ENCODE measurements around the gene CYSRT1. TPM values are rescaled to one million over a fixed set of nuclear protein-coding genes. Genes with fewer than 3 reads are reported as not detected.

The CYSRT1 gene
- total RNA-seq, 1 donor from 2014 or later = not detected

- Mint-ChIP-seq H3K4me3 (no peak overlapping the region), H3K4me1 (peaks cover 5% of the 10 kb centered on the region), H3K9me3 (peaks cover 3% of the 10 kb centered on the region), H3K27ac (no peak overlapping the region), H3K27me3 (ENCODE audit: insufficient read depth, low read depth) (no peaks in the 10 kb centered on the region), H3K36me3 (peaks cover 13% of the 10 kb centered on the region)
- Histone ChIP-seq H3K27me3 (no peaks in the 10 kb centered on the region), H4K20me1 (ENCODE audit: low read depth) (no peaks in the 10 kb centered on the region), H3K4me1 (no peaks in the 10 kb centered on the region), H3K4me2 (no peak overlapping the region), H3K9ac (no peak overlapping the region), H3K4me3 (no peak overlapping the region), H3K27ac (no peak overlapping the region), H3K36me3 (no peaks in the 10 kb centered on the region), H3K9me3 (ENCODE audit: low read depth) (no peaks in the 10 kb centered on the region), H3K79me2 (ENCODE audit: low read depth) (no peaks in the 10 kb centered on the region), H2AFZ (replicated peaks) (no peak overlapping the region), H3F3A (ENCODE audit: low read depth) (peaks cover 9% of the 10 kb centered on the region)
- no peak for DNase-seq (ENCODE audit: low spot score)
- TF ChIP-seq CTCF (IDR thresholded peaks at IDR 0.05) (no peak), EZH2 (IDR thresholded peaks at IDR 0.05) (no peak), EZH2phosphoT487 (IDR thresholded peaks at IDR 0.05) (no peak)
Observed at GRCh38 chr9:137266162-137266527, 41.2 kb downstream of the CYSRT1 start.

- H3K27me3 Mint-ChIP-seq (ENCODE audit: insufficient read depth, low read depth) = no peaks in the 10 kb centered on the region
- Histone ChIP-seq H3K79me2 (ENCODE audit: low read depth) (no peaks in the 10 kb centered on the region), H3K9ac (no peak overlapping the region), H3K4me1 (no peaks in the 10 kb centered on the region), H3K4me3 (no peak overlapping the region), H3K27ac (no peak overlapping the region), H3K36me3 (no peaks in the 10 kb centered on the region), H3K9me3 (ENCODE audit: low read depth) (no peaks in the 10 kb centered on the region), H4K20me1 (ENCODE audit: low read depth) (no peaks in the 10 kb centered on the region), H2AFZ (replicated peaks) (no peak overlapping the region), H3K27me3 (no peaks in the 10 kb centered on the region), H3K4me2 (no peak overlapping the region), H3F3A (ENCODE audit: low read depth) (peaks cover 3% of the 10 kb centered on the region)
- no peaks in the 10 kb centered on the region for H3K9me3 Mint-ChIP-seq
- no peak overlapping the region for H3K4me3 Mint-ChIP-seq
- DNase-seq (ENCODE audit: low spot score) = no peak
- H3K27ac Mint-ChIP-seq = no peak overlapping the region
- peaks cover under 1% of the 10 kb centered on the region for H3K4me1 Mint-ChIP-seq
- H3K36me3 Mint-ChIP-seq = peaks cover 9% of the 10 kb centered on the region
- TF ChIP-seq EZH2phosphoT487 (IDR thresholded peaks at IDR 0.05) = no peak
- TF ChIP-seq CTCF (IDR thresholded peaks at IDR 0.05) = no peak
- TF ChIP-seq EZH2 (IDR thresholded peaks at IDR 0.05) = no peak
Observed at GRCh38 chr9:137266585-137267453, 41.8 kb downstream of the CYSRT1 start.

- Mint-ChIP-seq H3K4me3 (no peak overlapping the region), H3K4me1 (no peaks in the 10 kb centered on the region), H3K27ac (no peak overlapping the region), H3K27me3 (ENCODE audit: insufficient read depth, low read depth) (no peaks in the 10 kb centered on the region), H3K9me3 (no peaks in the 10 kb centered on the region), H3K36me3 (peaks cover 8% of the 10 kb centered on the region)
- H2AFZ ChIP-seq (replicated peaks) = no peak overlapping the region
- no peak for TF ChIP-seq CTCF (IDR thresholded peaks at IDR 0.05)
- TF ChIP-seq EZH2phosphoT487 (IDR thresholded peaks at IDR 0.05) = no peak
- TF ChIP-seq EZH2 (IDR thresholded peaks at IDR 0.05) = no peak
- DNase-seq (ENCODE audit: low spot score) = no peak
- H3K36me3 ChIP-seq = no peaks in the 10 kb centered on the region
- no peak overlapping the region for H3K4me2 ChIP-seq
- H3K4me3 ChIP-seq = no peak overlapping the region
- H3K9ac ChIP-seq = no peak overlapping the region
- H3F3A ChIP-seq (ENCODE audit: low read depth) = no peaks in the 10 kb centered on the region
- H3K79me2 ChIP-seq (ENCODE audit: low read depth) = no peaks in the 10 kb centered on the region
- H3K27ac ChIP-seq = no peak overlapping the region
- no peaks in the 10 kb centered on the region for H3K27me3 ChIP-seq
- no peaks in the 10 kb centered on the region for H3K9me3 ChIP-seq (ENCODE audit: low read depth)
- H3K4me1 ChIP-seq = no peaks in the 10 kb centered on the region
- no peaks in the 10 kb centered on the region for H4K20me1 ChIP-seq (ENCODE audit: low read depth)
Observed at GRCh38 chr9:137267933-137268355, 43.0 kb downstream of the CYSRT1 start.

Measured in neural progenitor cell (in vitro differentiated cells).